ENCODE data around the gene GRM4. TPM values are rescaled to one million over a fixed set of nuclear protein-coding genes. Genes with fewer than 3 reads are reported as not detected.

GRM4 gene
- polyA plus RNA-seq, 3 donors = 0.03 to 0.26 TPM; not detected in 1

DNA sequence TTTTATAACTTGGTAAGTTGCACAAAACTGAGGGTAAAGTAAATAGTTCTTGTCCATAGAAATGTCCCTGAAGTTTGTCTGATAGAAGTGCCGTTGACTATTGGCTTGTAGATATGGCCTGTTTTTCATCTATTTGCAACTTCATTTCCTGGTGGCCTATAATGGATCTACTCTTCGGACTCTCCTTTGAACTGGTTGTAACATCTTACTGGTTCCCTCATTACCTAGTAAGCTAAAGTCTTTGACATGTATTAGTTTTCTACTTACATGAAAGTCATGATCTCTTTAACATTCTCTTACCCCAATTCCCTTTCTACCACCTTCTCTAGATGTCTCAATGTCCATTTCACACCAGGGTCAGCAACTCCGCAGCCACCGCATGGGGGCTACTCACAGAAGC is 146.3 kb downstream of the GRM4 start:
- H3K27ac ChIP-seq (ENCODE audit: low read depth, low read length) = no peak overlapping the region
- WGBS, 3 donors = 78 to 93% (median 88%) methylated on average over 4 of the region's 4 CpGs

DNA sequence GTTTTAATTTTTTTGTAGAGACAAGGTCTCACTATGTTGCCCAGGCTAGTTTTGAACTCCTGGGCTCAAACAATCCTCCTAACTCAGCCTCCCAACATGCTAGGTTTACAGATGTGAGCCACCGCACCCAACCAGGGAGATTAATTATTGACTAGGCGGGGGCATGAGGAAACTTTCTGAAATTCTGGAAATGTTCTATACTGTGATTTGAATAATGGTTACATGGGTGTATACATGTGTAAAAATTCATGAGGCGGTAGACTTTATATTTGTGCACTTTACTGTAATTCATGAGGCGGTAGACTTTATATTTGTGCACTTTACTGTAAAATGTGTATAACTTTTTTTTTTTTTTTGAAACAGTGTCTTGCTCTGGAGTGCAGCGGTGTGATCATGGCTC is 147.2 kb downstream of the GRM4 start:
- 95% methylated on average over 5 of the region's 5 CpGs for WGBS, 3 donors
- H3K27ac ChIP-seq (ENCODE audit: low read depth, low read length) = no peak overlapping the region

DNA sequence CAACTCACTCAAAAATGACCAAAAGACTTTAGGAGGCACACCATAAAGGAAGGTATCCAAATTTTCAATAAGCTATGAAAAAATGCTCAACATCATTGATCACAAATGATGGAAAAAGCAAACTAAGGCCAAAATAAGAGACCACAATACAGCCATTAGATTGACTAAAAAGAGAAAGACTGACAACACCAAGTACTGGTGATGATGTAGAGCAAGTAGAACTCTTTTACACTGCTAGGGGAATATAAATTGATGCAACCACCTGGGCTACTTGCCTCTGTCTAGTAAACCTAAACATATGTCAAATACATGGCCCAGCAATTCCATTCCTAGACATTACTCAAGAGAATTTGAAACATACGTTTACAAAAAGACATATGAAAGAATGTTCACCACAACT is 148.6 kb downstream of the GRM4 start:
- H3K27ac ChIP-seq (ENCODE audit: low read depth, low read length) = no peak overlapping the region
- WGBS, 3 donors = 84 to 100% (median 88%) methylated on average over 1 of the region's 1 CpG

DNA sequence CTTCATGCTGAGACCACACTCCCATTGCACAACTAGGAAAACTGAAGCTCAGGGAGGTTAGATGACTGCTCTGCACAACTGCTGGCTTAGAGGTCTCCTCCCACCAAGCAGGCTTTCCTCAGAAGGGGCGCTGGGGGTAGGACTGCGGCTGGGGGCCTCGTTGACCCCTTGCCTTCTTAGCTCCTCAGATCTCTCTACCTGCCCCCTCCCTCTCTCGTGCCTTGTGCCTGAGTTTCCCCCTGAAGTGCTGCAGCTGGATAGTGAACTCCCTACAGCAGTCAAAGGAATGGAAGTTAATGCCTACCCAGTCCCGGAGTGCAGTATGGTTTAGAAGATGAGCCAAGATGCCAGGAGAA is 149.8 kb downstream of the GRM4 start:
- 61 to 72% (median 65%) methylated on average over 5 of the region's 5 CpGs for WGBS, 3 donors

DNA sequence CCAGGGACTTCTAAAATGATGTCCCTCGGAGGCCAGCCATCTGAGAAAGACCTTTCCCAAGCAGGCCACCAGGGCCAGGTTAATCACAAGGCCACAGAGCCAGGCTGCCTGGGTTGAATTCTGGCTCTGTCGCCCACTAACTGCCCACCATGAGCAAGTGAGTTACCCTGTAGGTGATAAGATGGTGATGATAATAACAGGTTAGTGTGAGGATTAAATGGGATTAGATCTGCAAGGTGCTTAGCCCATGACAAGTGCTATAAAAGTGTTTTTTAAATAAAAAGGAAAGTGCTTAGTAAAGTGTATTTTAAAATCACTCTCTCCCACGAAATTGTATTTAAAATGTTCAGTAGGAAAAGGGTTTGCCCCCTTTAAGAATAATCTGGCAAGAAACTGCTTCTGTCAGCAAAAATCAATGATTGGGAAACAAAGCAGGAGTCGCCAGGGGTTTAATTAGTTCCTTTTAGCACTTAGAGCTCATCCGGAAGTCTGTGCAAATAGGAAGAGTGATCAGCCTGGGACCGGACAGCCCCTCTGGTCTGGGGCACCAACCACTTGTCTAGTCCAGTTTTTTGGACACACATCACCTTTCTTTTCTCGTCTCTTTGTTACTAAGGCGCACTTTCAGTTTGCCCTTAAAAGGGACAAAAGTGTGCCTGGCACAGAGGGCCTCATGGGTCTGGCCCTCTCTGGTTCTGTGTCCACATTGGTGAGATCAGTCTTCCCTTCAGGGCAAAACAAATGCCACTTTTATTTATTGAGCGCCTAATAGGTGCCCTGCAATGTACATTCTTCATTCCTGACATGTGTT is 150.4 kb downstream of the GRM4 start:
- WGBS, 3 donors = 40 to 52% (median 43%) methylated on average over 9 of the region's 9 CpGs
- no peak overlapping the region for H3K27ac ChIP-seq (ENCODE audit: low read depth, low read length)

More for the DNA sequence above, 149.8 kb downstream of the GRM4 start:
- no peak overlapping the region for H3K27ac ChIP-seq (ENCODE audit: low read depth, low read length)

DNA sequence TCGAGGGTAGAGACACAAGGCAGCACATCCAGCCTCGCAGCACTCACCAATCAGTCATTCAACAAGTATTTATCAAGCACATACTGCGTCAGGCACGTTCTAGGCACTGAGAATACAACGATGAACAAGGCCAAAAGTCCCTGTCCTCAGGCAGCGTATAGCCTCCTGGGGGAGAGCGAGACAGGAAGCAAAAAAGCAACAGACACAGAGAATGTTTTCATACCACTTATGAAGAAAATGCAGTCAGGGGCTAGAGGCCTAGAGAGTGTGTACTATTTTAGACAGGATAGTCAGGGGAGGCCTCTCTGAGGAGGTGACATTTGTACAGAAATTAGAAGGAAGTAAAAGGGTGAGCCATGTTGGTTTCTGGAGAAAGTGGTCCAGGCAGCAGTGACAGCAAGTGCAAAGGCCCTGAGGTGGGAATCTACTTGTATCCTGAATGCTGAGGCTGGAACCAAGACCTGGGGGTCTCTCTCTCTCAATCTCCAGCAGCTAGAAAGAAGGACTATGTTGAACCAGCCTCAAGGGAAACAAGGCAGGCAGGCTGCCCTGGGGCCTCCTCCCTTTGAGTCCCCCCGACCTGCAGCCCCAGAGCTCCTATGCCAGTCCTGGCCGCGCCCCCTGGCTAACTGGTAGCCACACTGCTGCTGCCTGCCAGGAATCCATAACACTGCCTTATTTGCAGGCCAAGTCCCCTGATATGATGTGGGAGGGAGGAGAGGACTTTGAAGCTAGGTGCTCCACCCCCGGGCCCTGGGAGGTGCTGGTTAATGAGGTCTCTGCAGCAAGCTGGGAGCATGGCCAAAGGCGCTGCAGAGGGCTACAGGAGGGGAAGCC is 151.2 kb downstream of the GRM4 start:
- H3K27ac ChIP-seq (ENCODE audit: low read depth, low read length) = no peak overlapping the region
- 77 to 81% (median 80%) methylated on average over 12 of the region's 12 CpGs for WGBS, 3 donors

DNA sequence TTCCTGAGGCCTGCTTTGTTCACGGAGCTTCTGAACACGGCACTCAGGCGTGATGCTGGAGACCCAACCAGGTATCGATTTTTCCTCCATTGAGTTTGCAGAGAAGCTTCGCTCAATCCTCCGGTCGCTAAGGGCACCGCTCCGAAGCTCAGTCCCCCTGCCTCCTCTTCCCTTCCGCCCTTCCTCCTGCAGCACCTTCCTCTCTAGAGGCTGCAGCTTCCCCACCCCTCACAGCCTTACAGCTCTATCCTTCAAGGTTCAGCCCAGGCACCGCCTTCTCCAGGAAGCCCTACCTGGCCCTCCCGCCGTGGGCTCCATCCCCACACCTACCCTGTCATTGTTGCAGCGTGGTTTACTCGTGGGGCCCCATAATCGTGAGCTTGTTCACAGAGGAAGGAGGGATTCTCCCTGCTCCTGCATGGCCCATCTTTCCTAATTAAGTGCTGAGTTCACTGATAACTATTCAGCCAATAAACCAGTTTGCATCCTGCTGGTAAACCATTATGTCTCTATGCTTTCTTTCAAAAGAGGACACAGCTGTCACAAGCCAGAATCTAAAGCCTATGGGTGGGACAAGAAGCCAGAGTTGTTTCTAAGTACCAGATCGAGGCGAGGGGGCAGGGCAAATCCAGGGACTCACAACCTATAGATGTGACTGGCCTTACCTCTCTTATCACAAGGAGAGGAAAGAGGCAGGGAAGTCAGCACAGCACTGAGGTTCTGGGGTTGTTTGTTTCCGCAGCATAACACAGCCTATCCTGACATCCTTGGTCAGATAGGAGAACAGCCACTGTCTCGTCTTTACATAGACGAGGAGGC is 152.0 kb downstream of the GRM4 start:
- 62 to 74% (median 68%) methylated on average over 21 of the region's 21 CpGs for WGBS, 3 donors
- no peak overlapping the region for H3K27ac ChIP-seq (ENCODE audit: low read depth, low read length)

DNA sequence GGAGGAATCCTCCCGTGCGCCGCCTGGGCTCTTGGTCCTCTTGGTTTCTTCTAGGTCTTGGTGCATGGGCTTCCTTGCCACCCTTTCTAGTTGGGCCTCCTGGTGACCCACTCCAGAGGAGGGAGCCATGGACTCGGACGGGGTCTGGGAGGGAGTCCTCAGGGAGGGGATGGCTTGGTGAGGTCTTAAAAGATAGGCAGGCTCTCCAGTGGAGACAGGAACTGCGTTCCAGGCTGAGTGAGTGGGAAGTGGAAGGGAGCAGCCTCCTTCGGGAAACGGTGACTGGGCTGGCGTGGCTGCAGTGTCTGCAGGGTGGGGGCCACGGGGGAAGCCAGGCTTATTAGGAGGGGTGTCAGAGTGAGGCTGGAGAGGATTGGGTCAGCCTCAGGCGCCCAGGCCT is 152.8 kb downstream of the GRM4 start:
- 56 to 73% (median 61%) methylated on average over 11 of the region's 11 CpGs for WGBS, 3 donors
- H3K27ac ChIP-seq (ENCODE audit: low read depth, low read length) = no peak overlapping the region

DNA sequence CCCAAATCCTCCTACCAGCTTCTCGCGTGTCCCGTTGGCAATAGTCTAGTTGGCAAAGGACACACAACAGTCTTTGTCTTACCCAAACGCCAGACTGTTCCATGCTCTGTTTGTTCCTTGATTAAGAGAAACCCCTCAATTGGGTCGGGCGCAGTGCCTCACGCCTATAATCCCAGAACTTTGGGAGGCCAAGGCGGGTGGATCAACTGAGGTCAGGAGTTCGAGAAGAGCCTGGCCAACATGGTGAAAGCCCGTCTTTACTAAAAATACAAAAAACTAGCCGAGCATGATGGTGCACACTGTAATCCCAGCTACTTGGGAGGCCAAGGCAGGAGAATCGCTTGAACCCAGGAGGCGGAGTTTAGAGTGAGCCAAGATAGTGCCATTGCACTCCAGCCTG is 153.7 kb downstream of the GRM4 start:
- 86 to 90% (median 90%) methylated on average over 13 of the region's 13 CpGs for WGBS, 3 donors
- no peak overlapping the region for H3K27ac ChIP-seq (ENCODE audit: low read depth, low read length)

DNA sequence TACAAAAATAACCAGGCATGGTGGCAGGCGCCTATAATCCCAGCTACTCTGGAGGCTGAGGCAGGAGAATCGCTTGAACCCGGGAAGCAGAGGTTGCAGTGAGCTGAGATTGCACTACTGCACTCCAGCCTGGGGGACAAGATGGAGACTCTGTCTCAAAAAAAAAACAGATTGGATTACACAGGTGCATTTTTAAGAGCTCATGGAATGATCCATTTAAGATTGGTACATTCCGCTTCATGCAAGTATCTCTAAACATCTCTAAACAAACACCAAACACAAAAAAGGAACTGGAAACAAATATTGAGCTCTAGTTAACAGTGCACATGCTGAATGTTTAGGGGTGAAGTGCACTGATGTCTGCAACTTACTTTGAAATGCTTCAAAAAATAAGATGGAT is 154.3 kb downstream of the GRM4 start:
- H3K27ac ChIP-seq (ENCODE audit: low read depth, low read length) = no peak overlapping the region
- 88 to 94% (median 91%) methylated on average over 4 of the region's 4 CpGs for WGBS, 3 donors

DNA sequence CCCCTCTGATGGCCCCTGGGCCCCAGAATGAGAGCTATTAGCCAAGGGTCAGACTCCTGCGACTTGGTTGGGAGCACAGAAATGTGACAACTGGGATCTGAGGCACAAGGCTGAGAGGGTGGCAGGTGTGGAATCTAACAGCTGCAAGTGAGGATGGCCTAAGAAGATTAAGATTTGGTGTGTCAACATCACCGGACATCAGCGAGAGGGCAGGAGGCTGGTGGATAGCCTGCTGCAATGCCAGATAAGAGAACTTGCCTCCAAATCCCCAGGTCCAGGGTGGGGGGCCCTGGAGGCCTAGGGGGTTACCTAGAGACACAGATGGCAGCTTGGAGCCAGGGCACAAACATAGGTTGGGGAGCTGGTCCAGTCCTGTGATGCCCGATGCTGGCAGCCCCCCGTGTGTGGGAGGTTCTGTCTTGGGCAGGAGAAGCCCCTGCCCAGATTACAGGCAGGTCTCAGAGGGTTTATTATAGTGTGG is 155.8 kb downstream of the GRM4 start:
- H3K27ac ChIP-seq (ENCODE audit: low read depth, low read length) = no peak overlapping the region
- 49 to 62% (median 55%) methylated on average over 5 of the region's 5 CpGs for WGBS, 3 donors

DNA sequence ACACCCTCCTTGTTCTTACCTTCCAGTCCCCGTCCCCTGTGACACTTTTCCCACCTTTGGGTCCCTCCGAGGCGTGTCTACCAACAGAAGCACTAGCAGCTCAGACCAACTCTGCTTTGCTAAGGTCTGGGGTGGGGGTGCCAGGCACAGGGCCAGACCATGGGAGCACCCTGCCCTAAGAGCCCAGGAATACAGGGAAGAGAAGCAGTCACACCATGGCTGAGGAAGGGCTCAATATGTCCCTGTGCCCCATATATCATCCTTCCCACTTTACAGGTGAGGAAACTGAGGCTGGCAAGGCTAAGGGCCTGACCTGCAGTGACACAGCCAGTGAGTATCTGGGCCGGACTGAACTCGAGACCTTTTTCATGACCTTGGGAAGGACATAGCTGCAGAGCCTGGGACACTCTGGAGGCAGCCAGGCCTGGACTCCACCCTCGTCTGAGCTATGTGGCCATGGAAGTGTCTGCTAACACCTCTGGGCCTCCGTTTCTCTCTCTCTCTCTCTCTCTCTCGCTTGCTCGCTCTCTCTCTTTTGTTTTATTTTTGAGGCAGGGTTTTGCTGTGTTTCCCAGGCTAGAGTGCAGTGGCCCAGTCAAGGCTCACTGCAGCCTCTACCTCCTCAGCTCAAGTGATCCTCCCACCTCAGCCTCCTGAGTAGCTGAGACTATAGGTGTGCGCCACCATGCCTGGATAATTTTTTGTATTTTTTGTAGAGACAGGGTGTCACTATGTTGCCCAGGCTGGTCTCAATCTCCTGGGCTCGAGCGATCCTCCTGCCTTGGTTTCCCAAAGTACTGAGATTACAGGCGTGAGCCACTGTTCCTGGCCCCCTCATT is 156.7 kb downstream of the GRM4 start:
- H3K27ac ChIP-seq (ENCODE audit: low read depth, low read length) = no peak overlapping the region
- 86 to 88% (median 86%) methylated on average over 13 of the region's 13 CpGs for WGBS, 3 donors

DNA sequence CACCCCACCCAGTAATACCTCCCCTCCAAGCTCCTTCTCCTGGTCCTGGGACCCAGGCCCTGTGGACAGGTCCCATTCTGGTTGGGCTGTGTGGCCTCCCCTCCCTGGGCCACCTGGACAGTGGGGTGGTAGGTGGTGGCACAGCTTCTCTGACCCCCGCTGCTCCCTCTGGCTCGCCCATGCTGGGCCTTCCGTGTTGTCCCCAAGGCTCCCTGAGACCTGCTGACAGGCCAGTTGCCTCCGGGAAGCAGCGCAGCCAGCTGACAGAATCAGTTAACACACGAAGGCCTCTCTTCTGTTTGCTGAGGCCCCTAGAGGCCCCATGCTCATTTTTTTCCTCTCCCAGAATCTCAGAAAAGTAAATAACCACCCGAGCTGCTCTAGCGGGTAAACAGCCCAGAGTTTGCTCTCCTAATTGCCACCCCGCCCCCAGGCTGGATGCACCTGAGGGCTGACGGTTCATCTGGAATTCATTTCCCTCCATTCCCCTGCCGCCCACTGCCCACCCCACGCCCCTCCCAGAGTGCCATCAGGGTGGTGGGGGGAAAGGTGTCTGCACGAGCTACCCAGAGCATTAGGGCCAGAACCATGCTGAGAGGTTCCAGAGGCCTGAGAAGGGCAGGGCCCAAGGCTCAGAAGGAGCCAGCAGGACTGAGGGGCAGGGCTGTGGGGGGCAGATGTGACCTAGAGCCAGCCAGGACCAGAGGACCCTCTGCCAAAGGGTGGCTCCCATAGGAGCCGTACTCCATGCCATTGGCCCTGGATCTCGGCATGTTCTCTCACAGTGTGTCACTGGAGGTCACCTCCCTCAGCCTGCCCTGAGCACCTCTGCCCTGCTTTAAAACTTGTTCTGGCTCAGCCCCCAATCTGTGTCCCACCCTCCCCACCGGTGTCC is 157.5 kb downstream of the GRM4 start:
- WGBS, 3 donors = 37 to 74% (median 66%) methylated on average over 15 to 16 of the region's 16 CpGs
- H3K27ac ChIP-seq (ENCODE audit: low read depth, low read length) = no peak overlapping the region

DNA sequence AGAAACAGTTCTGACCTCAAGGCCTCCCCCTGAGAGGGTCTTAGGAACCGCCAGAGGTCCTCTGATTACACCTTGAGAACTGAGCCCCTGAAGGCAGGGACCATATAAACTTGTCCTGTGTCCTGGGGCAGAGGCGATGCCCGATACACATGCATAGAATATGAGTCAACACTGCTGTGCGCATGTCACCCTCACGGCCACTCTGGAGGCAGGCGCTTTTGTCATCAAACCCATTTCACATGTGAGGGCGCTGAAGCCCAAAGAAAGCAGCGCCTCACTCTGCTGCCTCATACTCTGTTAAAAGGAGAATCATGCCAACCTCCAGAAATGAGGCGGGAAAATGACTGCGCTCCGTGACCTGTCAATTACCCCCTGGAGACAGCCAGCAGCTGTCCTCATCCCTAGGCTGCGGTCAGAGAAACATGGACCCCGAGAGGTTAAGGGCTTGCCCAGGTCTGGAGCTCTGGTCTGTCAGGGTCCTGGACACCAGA is 158.3 kb downstream of the GRM4 start:
- no peak overlapping the region for H3K27ac ChIP-seq (ENCODE audit: low read depth, low read length)
- 87 to 93% (median 90%) methylated on average over 13 of the region's 13 CpGs for WGBS, 3 donors

DNA sequence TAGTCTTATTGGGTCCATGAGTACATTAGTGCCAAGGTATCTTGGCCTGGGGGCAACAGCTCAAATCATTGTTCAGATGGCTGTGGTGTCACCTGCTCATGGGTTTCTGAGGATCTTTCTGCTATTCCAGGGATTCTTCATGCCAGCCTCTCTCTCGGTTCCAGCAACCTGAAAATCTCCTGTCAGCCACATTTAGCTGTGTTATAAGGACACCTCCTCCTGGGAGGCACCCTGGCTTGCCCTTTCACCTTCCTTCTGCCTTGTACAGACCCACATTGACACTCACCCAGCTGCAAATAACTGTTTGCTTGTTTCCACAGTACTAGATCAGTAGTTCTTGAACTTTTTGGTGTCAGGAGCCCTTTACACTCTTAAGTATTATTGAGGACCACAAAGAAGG is 159.9 kb downstream of the GRM4 start:
- 85 to 96% (median 87%) methylated on average over 1 of the region's 1 CpG for WGBS, 3 donors
- H3K27ac ChIP-seq (ENCODE audit: low read depth, low read length) = no peak overlapping the region

DNA sequence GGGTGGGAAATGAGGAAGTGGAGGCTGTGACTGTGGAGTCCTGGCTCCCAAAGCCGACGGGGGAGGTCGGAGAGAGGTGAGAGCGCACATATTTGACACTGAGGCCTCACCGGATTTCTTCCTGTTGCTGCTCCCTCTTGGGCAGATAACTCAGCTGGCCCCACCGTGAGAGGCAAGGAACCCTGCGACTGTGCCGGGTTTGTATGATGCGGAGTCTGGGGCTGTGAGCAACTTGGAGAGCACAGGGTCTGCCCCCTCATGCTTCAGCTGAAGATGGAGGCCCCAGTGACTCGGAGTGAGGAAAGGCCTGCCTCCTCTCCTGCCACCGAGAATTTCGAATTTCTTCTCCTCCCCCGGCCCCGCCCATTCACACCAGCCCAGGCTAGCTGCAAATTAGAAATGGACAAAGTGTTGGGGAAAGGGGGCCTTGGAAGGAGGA is 160.6 kb downstream of the GRM4 start:
- WGBS, 3 donors = 71 to 73% (median 73%) methylated on average over 14 of the region's 14 CpGs
- no peak overlapping the region for H3K27ac ChIP-seq (ENCODE audit: low read depth, low read length)
